Cardiac muscle cell (in vitro differentiated cells and primary cell): Measurements from ENCODE around the gene GJB1. TPM values are rescaled to one million over a fixed set of nuclear protein-coding genes. Genes with fewer than 3 reads are reported as not detected.

ENCODE experiments used
- DNase-seq, 2 donors: peaks; one replicate each; pipeline versions ENCODE4 v3.0.0 to v3.0.0-alpha.2; 2010 to 2017; ENCODE audit warnings: low read depth in 1 of 2, low spot score in 1 of 2
- H3K27ac ChIP-seq: fragments of 200-600 bp; sonication (generic); 2 replicates; pipeline ENCODE4 v1.5.1; 2016
- H3K27me3 ChIP-seq: fragments of 200-600 bp; sonication (generic); 2 replicates; pipeline ENCODE4 v1.6.0; 2016; ENCODE audit warnings: control low read depth
- H3K36me3 ChIP-seq: fragments of 200-600 bp; sonication (generic); 2 replicates; pipeline ENCODE4 v1.5.1; 2016; ENCODE audit warnings: control low read depth
- H3K4me1 ChIP-seq: fragments of 200-600 bp; sonication (generic); 2 replicates; pipeline ENCODE4 v1.8.1; 2017; ENCODE audit warnings: low read depth, mild to moderate bottlenecking, mixed run types
- H3K4me3 ChIP-seq: fragments of 200-600 bp; sonication (generic); 2 replicates; pipeline ENCODE4 v1.5.1; 2016; ENCODE audit warnings: mild to moderate bottlenecking
- H3K9me3 ChIP-seq: fragments of 200-600 bp; sonication (generic); 2 replicates; pipeline ENCODE4 v1.5.1; 2017; ENCODE audit warnings: low read depth, mild to moderate bottlenecking, control low read depth
- polyA plus RNA-seq: library from polyadenylated mRNA; unstranded; fragments of >200 nt; fragmentation: Nextera tagmentation; extraction: Ambion mirVana; gene quantifications from 2 replicates; pipeline ENCODE4 v1.2.1, GENCODE V29; 2016
- total RNA-seq: library from RNA; depleted of rRNA; stranded (reverse); fragments of >200 nt; gene quantifications from 2 replicates; pipeline ENCODE4 v1.2.3, GENCODE V29; 2016
- TF ChIP-seq, protein P1 (sequence below): IDR thresholded peaks from 2 replicates; pipeline ENCODE4 v1.5.1; 2012; ENCODE audit warnings: low read depth, mild to moderate bottlenecking, low read length

Gene GJB1
- total and polyA plus RNA-seq, 2 experiments from 2014 or later = not detected

DNA sequence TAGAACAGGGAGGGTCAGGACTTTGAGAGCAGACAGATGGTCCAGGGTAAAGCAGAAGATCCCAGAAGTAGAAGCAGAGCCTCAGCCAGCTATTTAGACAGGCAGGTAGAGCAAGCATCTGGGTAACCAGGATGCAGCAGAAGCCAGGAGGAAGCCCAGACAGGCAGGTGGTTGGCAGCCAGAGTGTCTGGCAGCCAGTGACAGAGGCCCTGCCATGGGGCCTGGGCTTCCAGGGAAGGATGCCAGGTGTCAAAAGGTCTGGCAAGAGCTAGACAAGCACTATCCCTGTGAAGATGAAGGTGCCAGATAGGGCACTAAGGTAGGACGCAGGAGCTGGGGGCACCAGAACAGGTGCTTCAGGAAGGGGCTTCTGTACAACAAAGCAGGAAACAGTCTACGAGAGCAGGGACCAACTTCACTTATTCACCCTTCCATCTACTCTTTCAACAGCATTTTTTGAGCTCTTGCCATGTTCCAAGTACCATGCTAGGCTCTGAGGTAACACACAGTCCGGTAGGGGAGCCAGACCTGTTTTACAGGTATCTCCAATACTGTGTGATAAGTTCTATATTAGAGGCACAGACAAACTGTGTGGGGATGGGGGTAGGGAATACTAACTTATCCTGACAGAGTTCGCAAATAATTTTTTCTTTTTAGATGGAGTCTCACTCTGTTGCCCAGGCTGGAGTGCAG is 38.1 kb upstream of the GJB1 start:
- Histone ChIP-seq H3K27ac (peak overlapping the region; percentile 97), H3K27me3 (no peaks in the 10 kb centered on the region), H3K4me3 (no peak overlapping the region), H3K4me1 (peaks cover 13% of the 10 kb centered on the region), H3K9me3 (no peaks in the 10 kb centered on the region), H3K36me3 (no peaks in the 10 kb centered on the region)
- DNase-seq = no peak
- TF ChIP-seq, protein P1, sequence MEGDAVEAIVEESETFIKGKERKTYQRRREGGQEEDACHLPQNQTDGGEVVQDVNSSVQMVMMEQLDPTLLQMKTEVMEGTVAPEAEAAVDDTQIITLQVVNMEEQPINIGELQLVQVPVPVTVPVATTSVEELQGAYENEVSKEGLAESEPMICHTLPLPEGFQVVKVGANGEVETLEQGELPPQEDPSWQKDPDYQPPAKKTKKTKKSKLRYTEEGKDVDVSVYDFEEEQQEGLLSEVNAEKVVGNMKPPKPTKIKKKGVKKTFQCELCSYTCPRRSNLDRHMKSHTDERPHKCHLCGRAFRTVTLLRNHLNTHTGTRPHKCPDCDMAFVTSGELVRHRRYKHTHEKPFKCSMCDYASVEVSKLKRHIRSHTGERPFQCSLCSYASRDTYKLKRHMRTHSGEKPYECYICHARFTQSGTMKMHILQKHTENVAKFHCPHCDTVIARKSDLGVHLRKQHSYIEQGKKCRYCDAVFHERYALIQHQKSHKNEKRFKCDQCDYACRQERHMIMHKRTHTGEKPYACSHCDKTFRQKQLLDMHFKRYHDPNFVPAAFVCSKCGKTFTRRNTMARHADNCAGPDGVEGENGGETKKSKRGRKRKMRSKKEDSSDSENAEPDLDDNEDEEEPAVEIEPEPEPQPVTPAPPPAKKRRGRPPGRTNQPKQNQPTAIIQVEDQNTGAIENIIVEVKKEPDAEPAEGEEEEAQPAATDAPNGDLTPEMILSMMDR = no peak

DNA sequence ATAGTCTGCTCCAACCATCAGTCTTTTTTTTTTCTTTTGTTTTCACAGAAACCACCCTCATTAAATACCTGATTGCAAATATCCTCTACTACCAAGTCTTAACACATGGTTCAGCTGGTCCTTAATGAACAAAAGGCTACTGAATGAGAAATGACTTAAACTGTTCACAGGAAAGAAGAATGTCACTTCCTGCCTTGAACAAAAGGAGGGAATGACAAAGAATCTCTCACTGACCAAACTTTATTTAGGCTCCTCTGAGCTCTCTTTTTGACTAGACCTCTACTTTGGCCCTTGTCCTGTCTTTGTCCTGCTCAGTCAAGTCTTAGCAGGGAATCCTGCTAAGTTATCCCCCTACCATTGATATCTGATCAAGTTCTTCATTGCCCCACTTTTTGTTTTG is 31.8 kb upstream of the GJB1 start:
- Histone ChIP-seq H3K4me3 (no peak overlapping the region), H3K27ac (no peak overlapping the region), H3K27me3 (no peaks in the 10 kb centered on the region), H3K4me1 (no peaks in the 10 kb centered on the region), H3K36me3 (no peaks in the 10 kb centered on the region), H3K9me3 (no peaks in the 10 kb centered on the region)
- TF ChIP-seq, protein P1 = no peak
- DNase-seq = no peak

DNA sequence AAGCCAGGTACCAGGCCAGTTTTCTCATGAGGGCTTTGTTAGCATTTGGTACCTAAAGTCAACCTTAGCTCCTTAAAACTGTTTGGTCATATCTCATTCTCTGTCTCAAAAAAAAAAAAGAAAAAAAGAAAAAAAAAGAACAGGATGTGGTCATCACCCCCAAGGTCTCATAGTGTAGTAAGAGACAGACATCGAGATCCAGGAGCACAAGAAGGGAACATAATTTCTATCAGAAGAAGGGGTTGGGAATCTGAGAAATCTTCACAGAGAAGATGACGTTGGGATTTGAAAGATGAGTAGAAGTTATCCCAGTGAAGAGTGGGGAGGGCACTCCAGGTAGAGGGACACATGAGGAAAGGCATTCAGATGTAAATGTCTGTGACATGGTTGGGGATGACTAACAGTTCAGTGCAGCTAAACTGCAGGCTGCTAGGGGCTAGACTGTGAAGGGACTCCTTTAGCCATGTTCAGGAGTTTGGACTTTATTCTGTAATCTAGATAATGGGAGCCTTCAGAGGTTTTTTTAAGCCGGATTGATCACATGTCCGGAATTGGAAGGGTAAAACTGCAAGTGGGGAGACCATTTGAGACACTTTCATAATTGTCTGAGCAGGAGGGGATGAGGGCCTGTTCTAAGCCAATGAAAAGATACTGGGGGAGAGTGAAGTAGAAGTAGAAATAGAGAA is 26.9 kb upstream of the GJB1 start:
- TF ChIP-seq, protein P1 = no peak
- H3K9me3 ChIP-seq = no peaks in the 10 kb centered on the region
- H3K27me3 ChIP-seq = no peaks in the 10 kb centered on the region
- H3K36me3 ChIP-seq = no peaks in the 10 kb centered on the region
- no peaks in the 10 kb centered on the region for H3K4me1 ChIP-seq
- no peak overlapping the region for H3K4me3 ChIP-seq
- no peak overlapping the region for H3K27ac ChIP-seq
- no peak for DNase-seq

DNA sequence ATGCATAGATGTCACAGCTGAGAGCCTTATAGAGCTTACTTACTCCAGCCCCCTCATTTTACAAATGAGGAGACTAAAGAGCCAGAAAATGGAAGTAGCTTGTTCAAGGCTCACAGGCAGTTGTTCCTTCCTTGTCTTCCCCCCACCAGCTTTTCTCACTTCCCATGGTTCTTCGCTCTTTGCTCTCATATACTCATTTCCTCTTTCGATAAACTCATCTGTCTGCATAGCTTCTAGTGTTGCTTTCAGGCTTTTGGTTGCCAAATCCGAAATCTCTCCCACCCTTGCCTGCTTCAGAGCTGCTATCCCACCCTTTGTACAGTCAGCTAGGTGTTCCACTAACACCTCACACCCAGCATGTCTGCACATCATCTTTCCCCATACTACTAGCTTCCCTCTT is 25.0 kb upstream of the GJB1 start:
- TF ChIP-seq, protein P1 = no peak
- H3K9me3 ChIP-seq = no peaks in the 10 kb centered on the region
- H3K4me3 ChIP-seq = no peak overlapping the region
- no peaks in the 10 kb centered on the region for H3K4me1 ChIP-seq
- H3K27ac ChIP-seq = no peak overlapping the region
- H3K36me3 ChIP-seq = no peaks in the 10 kb centered on the region
- peak in 1 of 2 donors; percentile 20 for DNase-seq
- no peaks in the 10 kb centered on the region for H3K27me3 ChIP-seq

DNA sequence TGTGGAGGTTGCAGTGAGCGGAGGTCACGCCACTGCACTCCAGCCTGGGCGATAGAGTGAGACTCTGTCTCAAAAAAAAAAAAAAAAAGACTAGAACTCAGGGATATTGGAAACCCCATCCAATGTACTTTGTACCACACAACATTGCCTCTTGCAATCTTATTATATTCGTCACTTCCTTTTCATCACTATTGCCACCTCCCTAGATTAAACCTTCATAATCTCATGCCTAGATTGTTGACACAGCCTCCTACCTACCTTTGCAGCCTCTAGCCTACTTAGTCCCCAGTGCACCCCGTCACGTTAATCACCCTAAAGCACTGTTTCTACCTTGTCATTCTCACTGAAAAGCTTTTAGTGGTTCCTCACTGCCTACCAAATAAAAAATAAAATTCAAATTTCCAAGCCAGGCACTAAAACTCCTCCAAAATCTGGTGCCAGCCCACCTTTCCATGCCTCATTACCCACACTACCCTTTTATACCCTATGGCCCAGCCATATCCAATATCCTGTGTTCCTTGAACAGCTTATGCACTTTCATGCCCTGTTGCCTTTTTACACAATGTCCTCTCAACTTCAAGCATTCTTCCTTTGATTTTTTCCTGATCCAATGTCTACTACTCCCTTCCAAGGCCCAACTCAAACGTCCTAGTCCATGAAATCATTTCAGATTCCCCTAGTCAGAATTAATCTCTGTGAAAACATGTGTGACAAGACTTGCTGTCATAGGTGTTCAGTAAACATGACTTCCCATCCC is 23.6 kb upstream of the GJB1 start:
- Histone ChIP-seq H3K9me3 (no peaks in the 10 kb centered on the region), H3K27me3 (no peaks in the 10 kb centered on the region), H3K4me3 (no peak overlapping the region), H3K27ac (no peak overlapping the region), H3K4me1 (no peaks in the 10 kb centered on the region), H3K36me3 (no peaks in the 10 kb centered on the region)
- TF ChIP-seq, protein P1 = no peak
- no peak for DNase-seq
